Activated T-helper 9 cell treated with anti-CD3 and anti-CD28 coated beads, Interleukin-2, amount 50 U/mL, for 16 hours (primary cell): ENCODE measurements around the gene MRPS27.
"Not testable (repeated sequence)": the region's sequence is repeated elsewhere in the genome, so short reads cannot be mapped to it uniquely, and the experiment has no call there.

Experiments
- DNase-seq: peaks from one replicate; pipeline ENCODE4 v3.0.0-alpha.2; 2020; ENCODE audit warnings: low read depth

The MRPS27 gene

GRCh38 chr5:72202331-72202825 lies 117.7 kb downstream of the MRPS27 start:
- DNase-seq, result no peak

- no peak for DNase-seq
Measured at GRCh38 chr5:72199681-72200080, 120.4 kb downstream of the MRPS27 start.

GRCh38 chr5:72197393-72197792 lies 122.6 kb downstream of the MRPS27 start:
- no peak for DNase-seq

- no peak for DNase-seq
Measured at GRCh38 chr5:72195581-72195980, 124.5 kb downstream of the MRPS27 start.

GRCh38 chr5:72194846-72195245 lies 125.2 kb downstream of the MRPS27 start:
- no peak for DNase-seq

DNA sequence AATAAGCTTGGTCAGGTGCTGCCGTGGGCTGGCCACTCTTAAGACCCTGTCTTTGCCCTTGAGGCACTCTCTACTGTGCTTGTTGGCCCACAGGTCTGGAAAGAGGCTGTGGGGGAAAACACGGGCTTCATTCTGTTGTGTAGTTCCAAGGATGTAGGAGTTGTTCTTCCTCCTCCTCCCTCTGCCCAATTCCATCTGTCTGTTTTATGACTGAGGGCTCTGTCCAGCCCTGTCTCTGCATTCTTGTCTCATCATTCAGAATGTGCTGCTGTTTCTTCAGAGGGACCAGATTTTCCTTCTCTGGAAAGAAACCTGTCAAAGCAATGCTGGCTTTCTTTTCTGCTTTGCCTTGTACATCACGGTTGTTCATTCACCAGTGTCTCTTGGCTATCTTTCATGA lies 128.6 kb downstream of the MRPS27 start:
- no peak for DNase-seq

GRCh38 chr5:72189146-72189545 lies 130.9 kb downstream of the MRPS27 start:
- no peak for DNase-seq

GRCh38 chr5:72188166-72188565 lies 131.9 kb downstream of the MRPS27 start:
- DNase-seq, result no peak

GRCh38 chr5:72187388-72188075 lies 132.5 kb downstream of the MRPS27 start:
- DNase-seq, result no peak

- DNase-seq, result no peak
Measured at GRCh38 chr5:72185496-72186329, 134.3 kb downstream of the MRPS27 start.

- DNase-seq, result no peak
Measured at GRCh38 chr5:72184408-72184807, 135.6 kb downstream of the MRPS27 start.

DNA sequence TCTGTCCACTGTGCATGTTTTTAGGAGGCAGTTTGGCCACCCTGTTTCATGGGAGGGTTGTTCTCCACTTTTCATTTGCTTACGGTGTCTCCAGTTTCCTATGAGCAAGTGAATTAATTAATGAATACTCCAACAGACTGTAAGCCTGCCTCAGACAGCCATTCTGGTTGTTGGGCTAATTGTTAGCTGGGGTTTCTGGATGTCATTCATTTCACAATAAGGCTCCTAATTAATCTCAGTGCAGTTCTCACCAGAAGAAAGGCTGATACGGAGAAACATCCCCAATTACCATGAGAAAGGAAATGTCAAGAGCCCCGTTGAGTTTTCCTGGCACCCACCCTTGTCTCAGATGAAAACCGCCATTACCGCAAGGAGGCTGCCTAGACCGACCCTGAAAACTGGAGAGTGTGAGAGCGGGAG lies 136.9 kb downstream of the MRPS27 start:
- no peak for DNase-seq

DNA sequence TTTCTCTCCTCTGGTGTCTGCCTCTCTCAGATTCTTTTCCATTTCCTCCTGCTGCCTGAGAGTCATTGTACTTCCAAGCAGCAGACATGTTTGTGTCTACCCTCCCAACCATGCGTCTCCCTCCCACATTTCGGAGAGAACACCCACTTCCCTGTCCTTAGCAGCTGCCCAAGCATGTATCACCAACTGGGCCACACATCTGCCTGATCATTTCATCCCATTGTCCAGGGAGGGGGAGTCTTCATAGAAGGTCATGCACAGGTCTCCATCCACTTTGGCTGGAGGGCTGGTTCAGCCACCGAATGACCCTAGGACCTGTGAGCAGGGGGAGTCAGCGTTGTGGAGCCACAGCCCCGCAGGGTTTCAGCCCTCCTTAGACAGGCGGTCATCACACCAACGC lies 137.4 kb downstream of the MRPS27 start:
- no peak for DNase-seq

DNA sequence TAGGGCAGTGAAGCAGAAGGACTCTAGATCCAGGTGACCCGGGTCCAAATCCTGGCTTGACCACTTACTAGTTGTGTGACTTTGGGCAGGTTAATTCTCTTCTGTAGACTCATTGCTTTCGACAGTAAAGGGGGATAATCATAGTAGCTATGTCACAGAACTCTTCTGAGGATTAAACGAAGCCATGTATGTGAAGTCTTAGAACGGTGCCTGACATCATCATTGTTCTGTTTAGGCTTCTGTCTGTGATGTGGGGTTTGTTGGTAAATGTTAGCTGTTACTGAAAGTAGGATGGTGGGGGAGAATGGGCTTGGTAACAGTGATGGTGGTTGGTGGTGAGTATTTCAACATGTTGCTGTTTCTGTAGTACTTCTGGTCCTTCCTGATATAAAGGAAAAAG lies 139.1 kb downstream of the MRPS27 start:
- DNase-seq, result no peak

GRCh38 chr5:72179816-72180440 lies 140.1 kb downstream of the MRPS27 start:
- DNase-seq, result no peak

DNA sequence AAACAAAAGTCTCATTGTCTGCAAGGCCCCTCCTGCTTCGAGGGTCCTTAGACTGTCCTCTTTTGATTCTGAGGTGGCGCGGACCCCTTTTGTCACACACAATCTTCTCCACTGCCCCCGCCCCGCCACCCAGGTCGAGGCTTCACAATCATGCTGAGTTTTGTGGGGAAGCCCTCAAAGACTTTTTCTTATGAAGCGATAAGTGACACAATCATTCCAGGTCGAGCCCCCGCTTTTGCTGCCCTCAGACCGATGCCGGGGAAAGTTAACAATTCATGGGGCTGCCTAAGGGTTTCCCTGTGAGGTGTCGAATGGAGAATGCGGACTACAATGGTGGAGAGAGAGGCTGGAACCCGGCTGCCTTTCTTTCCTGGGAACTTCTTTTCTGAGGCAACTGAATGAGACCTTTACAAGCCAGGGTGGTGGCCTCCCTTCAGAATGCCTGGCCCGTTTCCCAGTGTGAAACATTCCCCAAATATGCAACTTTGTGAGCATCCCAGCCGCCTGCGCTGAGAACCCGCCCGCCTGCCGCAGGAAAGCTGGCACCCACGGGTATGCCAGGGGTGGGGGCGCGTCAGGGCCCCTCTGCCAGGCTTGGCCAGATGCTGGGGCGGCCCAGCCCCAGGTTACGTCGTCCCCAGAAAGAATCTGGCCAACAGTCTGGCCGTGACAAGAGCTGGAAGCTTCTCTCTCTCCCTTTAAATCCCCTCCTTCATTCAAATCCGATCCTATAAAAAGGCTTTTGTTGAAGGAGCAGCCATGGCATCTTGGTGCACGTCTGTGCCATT lies 140.8 kb downstream of the MRPS27 start:
- DNase-seq, result no peak

DNA sequence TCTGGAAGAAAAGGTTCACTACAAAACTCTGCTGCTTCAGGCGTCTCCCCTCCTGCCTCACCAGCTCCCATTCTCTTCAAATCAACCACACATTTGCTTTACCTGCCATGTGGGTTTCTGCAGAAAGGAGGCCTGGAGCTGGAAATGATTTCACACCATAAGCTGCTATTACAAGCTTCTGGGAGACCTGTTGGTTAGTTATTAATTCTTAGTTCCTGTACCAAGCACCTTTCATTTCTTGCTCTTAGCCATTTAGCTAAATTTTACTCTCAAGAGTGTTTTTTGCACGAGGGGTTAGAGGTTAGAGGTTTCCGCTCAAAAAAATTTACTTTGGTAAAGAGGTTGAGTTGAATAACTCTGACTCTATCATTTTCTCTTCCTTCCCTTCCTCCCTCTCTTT lies 142.5 kb downstream of the MRPS27 start:
- no peak for DNase-seq

GRCh38 chr5:72172786-72173185 lies 147.3 kb downstream of the MRPS27 start:
- no peak for DNase-seq

GRCh38 chr5:72171667-72172066 lies 148.4 kb downstream of the MRPS27 start:
- DNase-seq, result no peak

GRCh38 chr5:72171181-72171580 lies 148.9 kb downstream of the MRPS27 start:
- DNase-seq, result not testable (repeated sequence)

DNA sequence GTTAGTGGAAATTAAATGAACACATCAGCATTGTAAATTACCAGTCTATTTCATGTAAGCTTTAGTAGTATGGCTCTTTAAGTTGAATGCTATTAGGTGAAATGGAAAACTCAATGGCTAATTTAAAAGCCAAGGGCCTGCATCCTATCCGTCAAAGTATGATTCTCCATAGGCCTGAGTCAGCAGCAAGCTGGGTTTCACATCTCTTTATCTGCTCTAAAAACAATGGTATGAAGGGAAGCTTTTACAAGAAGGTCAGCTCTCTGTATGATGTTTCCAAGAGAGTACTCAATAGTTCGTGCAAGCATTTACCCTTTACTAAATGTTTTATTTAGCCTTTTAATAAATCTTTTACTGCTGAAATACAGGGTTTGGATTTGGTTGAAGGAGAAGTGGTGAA lies 149.9 kb downstream of the MRPS27 start:
- DNase-seq, result no peak
